ENCODE results near the gene FBXW11.

Gene FBXW11

GRCh38 chr5:172006321-172007174, at the start of gene FBXW11:
Gene FBXW11, minus strand, starts transcription at chr5:172006638. Its CDS starts 136 bp downstream, at chr5:172006502.
- peak; percentile 91 for DNase-seq (ENCODE audit: low spot score)

GRCh38 chr5:172055996-172056395, 49.6 kb upstream of the FBXW11 start:
- DNase-seq (ENCODE audit: low spot score), result no peak

GRCh38 chr5:172055421-172055820, 49.0 kb upstream of the FBXW11 start:
- no peak for DNase-seq (ENCODE audit: low spot score)

- no peak for DNase-seq (ENCODE audit: low spot score)
These were observed 48.2 kb upstream of the FBXW11 start for GRCh38 chr5:172054611-172055153.

GRCh38 chr5:172052450-172053236, 46.2 kb upstream of the FBXW11 start:
- DNase-seq (ENCODE audit: low spot score), result no peak

GRCh38 chr5:172051643-172052339, 45.4 kb upstream of the FBXW11 start:
- peak; percentile 48 for DNase-seq (ENCODE audit: low spot score)

GRCh38 chr5:172050080-172050479, 43.6 kb upstream of the FBXW11 start:
- no peak for DNase-seq (ENCODE audit: low spot score)

- DNase-seq (ENCODE audit: low spot score), result no peak
These were observed 42.9 kb upstream of the FBXW11 start for GRCh38 chr5:172049226-172049796.

- no peak for DNase-seq (ENCODE audit: low spot score)
These were observed 42.2 kb upstream of the FBXW11 start for GRCh38 chr5:172048539-172049101.

GRCh38 chr5:172048170-172048422, 41.7 kb upstream of the FBXW11 start:
- DNase-seq (ENCODE audit: low spot score), result no peak

- DNase-seq (ENCODE audit: low spot score), result no peak
These were observed 40.2 kb upstream of the FBXW11 start for GRCh38 chr5:172046593-172046992.

- no peak for DNase-seq (ENCODE audit: low spot score)
These were observed 38.8 kb upstream of the FBXW11 start for GRCh38 chr5:172045315-172045632.

GRCh38 chr5:172044631-172045314, 38.3 kb upstream of the FBXW11 start:
- DNase-seq (ENCODE audit: low spot score), result no peak

- DNase-seq (ENCODE audit: low spot score), result no peak
These were observed 37.4 kb upstream of the FBXW11 start for GRCh38 chr5:172043865-172044264.

- no peak for DNase-seq (ENCODE audit: low spot score)
These were observed 35.7 kb upstream of the FBXW11 start for GRCh38 chr5:172042183-172042582.

GRCh38 chr5:172038167-172038566, 31.7 kb upstream of the FBXW11 start:
- no peak for DNase-seq (ENCODE audit: low spot score)

GRCh38 chr5:172035049-172035448, 28.6 kb upstream of the FBXW11 start:
- no peak for DNase-seq (ENCODE audit: low spot score)

GRCh38 chr5:172031894-172032461, 25.5 kb upstream of the FBXW11 start:
- no peak for DNase-seq (ENCODE audit: low spot score)

- no peak for DNase-seq (ENCODE audit: low spot score)
These were observed 23.4 kb upstream of the FBXW11 start for GRCh38 chr5:172029876-172030275.

- DNase-seq (ENCODE audit: low spot score), result no peak
These were observed 21.7 kb upstream of the FBXW11 start for GRCh38 chr5:172028167-172028566.
